HepG2 (cell line): ENCODE measurements around the gene PCA3. TPM values are rescaled to one million over a fixed set of nuclear protein-coding genes. Genes with fewer than 3 reads are reported as not detected.

ENCODE experiments used
- ATAC-seq: fragments of 200-7000 bp; cut with Tn5 transposase; 3 replicates; pipeline ENCODE4 v1.9.1; 2020; ENCODE audit warnings: mild to moderate bottlenecking, moderate library complexity
- BruUV-seq: library from RNA; stranded (reverse); fragments of 400-500 nt; replicated peaks from 2 replicates; lab custom pipeline; 2021; lab: Mats Ljungman, UMichigan
- CTCF ChIA-PET: fragments of 300-600 bp; formaldehyde crosslinking; extraction: SDS; loops from one replicate; lab custom pipeline; 2021; ENCODE audit warnings: low total read pairs, inconsistent platforms, low intra/inter-chr PET ratio; lab: Yijun Ruan, JAX
- POLR2A ChIA-PET: fragments of 350-600 bp; sonication (Branson Sonifier 250); formaldehyde crosslinking; loops from one replicate; lab custom pipeline; 2020; ENCODE audit warnings: antibody characterized with exemption, inconsistent platforms; lab: Yijun Ruan, JAX
- DNase-seq: peaks from one replicate; pipeline ENCODE4 v3.0.0-alpha.2; 2015; ENCODE audit warnings: low spot score
- FAIRE-seq: peaks from 3 replicates; lab custom pipeline; 2011; peaks lifted over from hg19 to GRCh38; lab: Jason Lieb, UNC
- H2AFZ ChIP-seq: one replicate; pipeline ENCODE4 v1.6.1; 2011; ENCODE audit warnings: low read length, inconsistent platforms
- H3K27ac ChIP-seq: fragments of 300-600 bp; 3 replicates; pipeline ENCODE4 v1.8.0; 2011; ENCODE audit warnings: mixed run types, mild to moderate bottlenecking, mixed read lengths, low read length, inconsistent platforms; ENCODE audit not compliant: insufficient read depth; ENCODE audit errors: extremely low read length
- H3K27me3 ChIP-seq, 2 experiments: fragments of 200-600 bp in 1 of 2; 2 replicates in 1 of 2; 3 replicates in 1 of 2; pipeline versions ENCODE4 v1.6.0 to v1.8.0; 2011; ENCODE audit warnings: low read length in 2 of 2, mild to moderate bottlenecking in 2 of 2, moderate library complexity in 2 of 2, inconsistent platforms in 1 of 2; ENCODE audit not compliant: insufficient read depth in 2 of 2, control insufficient read depth in 1 of 2
- H3K36me3 ChIP-seq, 2 experiments: fragments of 200-600 bp in 1 of 2; replicated peaks in 1 of 2; 2 replicates in 1 of 2; 3 replicates in 1 of 2; pipeline versions ENCODE4 v1.5.1 to v1.8.0; 2011; ENCODE audit warnings: low read length in 2 of 2, inconsistent platforms in 1 of 2; ENCODE audit not compliant: insufficient read depth in 2 of 2, control insufficient read depth in 1 of 2
- H3K4me1 ChIP-seq: 2 replicates; pipeline ENCODE4 v1.5.1; 2012; ENCODE audit warnings: low read length, inconsistent platforms; ENCODE audit not compliant: insufficient read depth
- H3K4me2 ChIP-seq: 2 replicates; pipeline ENCODE4 v1.6.0; 2011; ENCODE audit warnings: low read depth, low read length, inconsistent platforms
- H3K4me3 ChIP-seq, 3 experiments: fragments of 200-600 bp in 1 of 3; sonication (generic), shearing (Covaris generic) in 1 of 3; replicated peaks in 1 of 3; 2 replicates each; pipeline ENCODE4 v1.5.1; 2011 to 2016; ENCODE audit warnings: low read length in 3 of 3, inconsistent platforms in 2 of 3, low read depth in 2 of 3, mild to moderate bottlenecking in 2 of 3, control low read depth in 1 of 3, mixed read lengths in 1 of 3; ENCODE audit not compliant: insufficient read depth in 1 of 3
- H3K79me2 ChIP-seq: one replicate; pipeline ENCODE4 v1.6.1; 2011; ENCODE audit warnings: low read length, inconsistent platforms; ENCODE audit not compliant: insufficient read depth
- H3K9ac ChIP-seq: 2 replicates; pipeline ENCODE4 v1.6.0; 2011; ENCODE audit warnings: mild to moderate bottlenecking, low read depth, low read length, inconsistent platforms; ENCODE audit not compliant: insufficient read depth
- H3K9me3 ChIP-seq: 2 replicates; pipeline ENCODE4 v1.5.1; 2012; ENCODE audit warnings: mild to moderate bottlenecking, low read length
- H4K20me1 ChIP-seq: 2 replicates; pipeline ENCODE4 v1.6.0; 2011; ENCODE audit warnings: inconsistent platforms, mild to moderate bottlenecking, low read length, moderate library complexity; ENCODE audit not compliant: insufficient read depth
- JDP2 ChIP-seq: sonication (generic); formaldehyde crosslinking; IDR thresholded peaks from 2 replicates; pipeline ENCODE4 v1.8.1; 2022; ENCODE audit warnings: missing genetic modification reagents, borderline replicate concordance
- MAF1 ChIP-seq: sonication (generic); formaldehyde crosslinking; IDR thresholded peaks from 2 replicates; pipeline ENCODE4 v1.5.0; 2020; ENCODE audit warnings: missing genetic modification reagents, borderline replicate concordance
- NFE2 ChIP-seq: sonication (generic); formaldehyde crosslinking; IDR thresholded peaks from 2 replicates; pipeline ENCODE4 v1.4.0; 2020; ENCODE audit warnings: missing genetic modification reagents
- PHF20 ChIP-seq: sonication (generic); formaldehyde crosslinking; IDR thresholded peaks from 2 replicates; pipeline ENCODE4 v1.5.0; 2020; ENCODE audit warnings: mild to moderate bottlenecking, missing genetic modification reagents
- PHF5A ChIP-seq: IDR thresholded peaks from one replicate; pipeline ENCODE4 v1.6.1; 2018; ENCODE audit warnings: low read depth, missing genetic modification reagents; ENCODE audit not compliant: unreplicated experiment
- ZFP90 ChIP-seq: sonication (generic); formaldehyde crosslinking; IDR thresholded peaks from 2 replicates; pipeline ENCODE4 v1.8.0; 2022; ENCODE audit warnings: missing genetic modification reagents, mild to moderate bottlenecking, inconsistent platforms, borderline replicate concordance
- ZNF615 ChIP-seq: sonication (generic); formaldehyde crosslinking; IDR thresholded peaks from 2 replicates; pipeline ENCODE4 v1.5.0; 2020; ENCODE audit warnings: mild to moderate bottlenecking, missing genetic modification reagents, borderline replicate concordance
- WGBS: methylation state at CpG from one replicate; pipeline ENCODE4 v1.1.6; 2017; ENCODE audit warnings: low lambda C conversion rate; 5-methylcytosine and 5-hydroxymethylcytosine counted together
- in situ Hi-C: cut with HindIII; loops from 2 replicates; pipeline ENCODE4 v1.10.0; 2017; ENCODE audit warnings: low pct_unique_long_range_greater_than_20kb; ENCODE audit not compliant: extremely low pct_ligation_motif_present
- intact Hi-C: fragments of 100-400 bp; cut with micrococcal nuclease; formaldehyde crosslinking; loops from one replicate; pipeline ENCODE4 v1.10.0; 2022; ENCODE audit not compliant: unreplicated experiment
- polyA plus RNA-seq, 8 experiments: library from polyadenylated mRNA; depleted of rRNA in 3 of 8; stranded (reverse) in 7 of 8; unstranded in 1 of 8; fragments of >200 nt; fragmentation: Illumina TruSeq in 4 of 8; extraction: Trizol in 4 of 8; gene quantifications; 2 replicates each; pipeline versions ENCODE4 v1.2.1 to v1.2.3, GENCODE V29; 2011 to 2016; ENCODE audit warnings: low read depth in 4 of 8, missing spikeins in 1 of 8, mixed read lengths in 1 of 8; ENCODE audit not compliant: insufficient read depth in 1 of 8
- total RNA-seq, 5 experiments: library from RNA; depleted of rRNA; stranded (reverse); fragments of >200 nt; fragmentation: Illumina TruSeq; extraction: Trizol; gene quantifications; 2 replicates each; pipeline ENCODE4 v1.2.3, GENCODE V29; 2016; ENCODE audit warnings: low read depth in 1 of 5
- TF ChIP-seq, protein P1 (sequence below): sonication (generic); formaldehyde crosslinking; IDR thresholded peaks from 2 replicates; pipeline ENCODE4 v1.4.0; 2020; ENCODE audit warnings: missing genetic modification reagents
- TF ChIP-seq, protein P2 (sequence below): sonication (generic); formaldehyde crosslinking; IDR thresholded peaks from 2 replicates; pipeline ENCODE4 v1.5.0; 2020; ENCODE audit warnings: missing genetic modification reagents
- TF ChIP-seq, protein P3 (sequence below): sonication (generic); formaldehyde crosslinking; IDR thresholded peaks from 2 replicates; pipeline ENCODE4 v1.4.0; 2020; ENCODE audit warnings: missing genetic modification reagents
- TF ChIP-seq, protein P4 (sequence below): sonication (generic); formaldehyde crosslinking; IDR thresholded peaks from 2 replicates; pipeline ENCODE4 v1.4.0; 2020; ENCODE audit warnings: missing genetic modification reagents, borderline replicate concordance

PCA3 gene
- total and polyA plus RNA-seq, 2 of the 13 experiments (the other 11 are each of a cell fraction or from before 2014, with no cell fraction given), result not detected

DNA sequence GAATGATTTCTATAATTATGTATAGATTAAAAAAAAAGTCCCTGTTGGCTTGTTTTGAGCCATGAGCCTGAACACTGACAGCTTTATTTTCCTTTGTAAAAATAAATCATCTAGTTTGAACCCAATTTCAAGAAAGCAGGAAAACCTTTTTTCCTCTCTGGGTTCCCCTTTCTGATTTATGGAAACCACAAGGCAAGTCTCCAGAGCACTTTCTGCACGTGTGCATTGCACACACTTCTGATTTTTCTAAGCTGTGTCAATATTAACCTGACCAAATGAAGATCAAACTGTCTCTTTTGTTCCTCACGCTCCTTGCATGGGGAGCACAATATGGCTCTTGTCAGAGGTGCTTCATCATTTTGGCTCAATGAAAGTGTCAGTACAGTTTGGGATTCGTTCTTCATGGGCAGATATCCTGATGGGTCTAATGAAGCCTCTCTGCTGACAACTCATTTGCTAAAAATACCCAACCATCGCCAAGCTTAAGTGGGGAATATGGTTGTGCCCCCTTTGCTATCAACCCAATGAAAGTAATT is 39.2 kb upstream of the PCA3 start:
- WGBS, result 0% methylated on average over 4 of the region's 4 CpGs
- Histone ChIP-seq H2AFZ (no peak overlapping the region), H3K9ac (no peak overlapping the region), H3K79me2 (no peaks in the 10 kb centered on the region), H3K4me1 (no peaks in the 10 kb centered on the region), H3K27me3 (peaks cover 0 to 4% of the 10 kb centered on the region in 2 experiments; a peak in 1 of 5 replicates), H4K20me1 (no peaks in the 10 kb centered on the region), H3K9me3 (no peaks in the 10 kb centered on the region), H3K4me2 (no peak overlapping the region), H3K4me3 (no peak overlapping the region), H3K27ac (no peak overlapping the region), H3K36me3 (no peaks in the 10 kb centered on the region)
- ChIA-PET POLR2A (no interaction called here), CTCF (no interaction called here)
- FAIRE-seq (no peak), ATAC-seq (no peak), DNase-seq (no peak)
- in situ Hi-C loops, result no loop called here
- no TSS peak for BruUV-seq
- intact Hi-C loops, result no loop called here
- TF ChIP-seq PHF5A (CRISPR knock-in tag), result no peak
- TF ChIP-seq, protein P1, sequence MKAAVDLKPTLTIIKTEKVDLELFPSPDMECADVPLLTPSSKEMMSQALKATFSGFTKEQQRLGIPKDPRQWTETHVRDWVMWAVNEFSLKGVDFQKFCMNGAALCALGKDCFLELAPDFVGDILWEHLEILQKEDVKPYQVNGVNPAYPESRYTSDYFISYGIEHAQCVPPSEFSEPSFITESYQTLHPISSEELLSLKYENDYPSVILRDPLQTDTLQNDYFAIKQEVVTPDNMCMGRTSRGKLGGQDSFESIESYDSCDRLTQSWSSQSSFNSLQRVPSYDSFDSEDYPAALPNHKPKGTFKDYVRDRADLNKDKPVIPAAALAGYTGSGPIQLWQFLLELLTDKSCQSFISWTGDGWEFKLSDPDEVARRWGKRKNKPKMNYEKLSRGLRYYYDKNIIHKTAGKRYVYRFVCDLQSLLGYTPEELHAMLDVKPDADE, result no peak
- no peak for TF ChIP-seq ZFP90
- no peak for TF ChIP-seq PHF20 (CRISPR knock-in tag)
- no peak for TF ChIP-seq JDP2 (CRISPR knock-in tag)
- no peak for TF ChIP-seq ZNF615 (CRISPR knock-in tag)
- TF ChIP-seq, protein P2, sequence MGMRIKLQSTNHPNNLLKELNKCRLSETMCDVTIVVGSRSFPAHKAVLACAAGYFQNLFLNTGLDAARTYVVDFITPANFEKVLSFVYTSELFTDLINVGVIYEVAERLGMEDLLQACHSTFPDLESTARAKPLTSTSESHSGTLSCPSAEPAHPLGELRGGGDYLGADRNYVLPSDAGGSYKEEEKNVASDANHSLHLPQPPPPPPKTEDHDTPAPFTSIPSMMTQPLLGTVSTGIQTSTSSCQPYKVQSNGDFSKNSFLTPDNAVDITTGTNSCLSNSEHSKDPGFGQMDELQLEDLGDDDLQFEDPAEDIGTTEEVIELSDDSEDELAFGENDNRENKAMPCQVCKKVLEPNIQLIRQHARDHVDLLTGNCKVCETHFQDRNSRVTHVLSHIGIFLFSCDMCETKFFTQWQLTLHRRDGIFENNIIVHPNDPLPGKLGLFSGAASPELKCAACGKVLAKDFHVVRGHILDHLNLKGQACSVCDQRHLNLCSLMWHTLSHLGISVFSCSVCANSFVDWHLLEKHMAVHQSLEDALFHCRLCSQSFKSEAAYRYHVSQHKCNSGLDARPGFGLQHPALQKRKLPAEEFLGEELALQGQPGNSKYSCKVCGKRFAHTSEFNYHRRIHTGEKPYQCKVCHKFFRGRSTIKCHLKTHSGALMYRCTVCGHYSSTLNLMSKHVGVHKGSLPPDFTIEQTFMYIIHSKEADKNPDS (CRISPR knock-in tag), result no peak
- TF ChIP-seq, protein P3, sequence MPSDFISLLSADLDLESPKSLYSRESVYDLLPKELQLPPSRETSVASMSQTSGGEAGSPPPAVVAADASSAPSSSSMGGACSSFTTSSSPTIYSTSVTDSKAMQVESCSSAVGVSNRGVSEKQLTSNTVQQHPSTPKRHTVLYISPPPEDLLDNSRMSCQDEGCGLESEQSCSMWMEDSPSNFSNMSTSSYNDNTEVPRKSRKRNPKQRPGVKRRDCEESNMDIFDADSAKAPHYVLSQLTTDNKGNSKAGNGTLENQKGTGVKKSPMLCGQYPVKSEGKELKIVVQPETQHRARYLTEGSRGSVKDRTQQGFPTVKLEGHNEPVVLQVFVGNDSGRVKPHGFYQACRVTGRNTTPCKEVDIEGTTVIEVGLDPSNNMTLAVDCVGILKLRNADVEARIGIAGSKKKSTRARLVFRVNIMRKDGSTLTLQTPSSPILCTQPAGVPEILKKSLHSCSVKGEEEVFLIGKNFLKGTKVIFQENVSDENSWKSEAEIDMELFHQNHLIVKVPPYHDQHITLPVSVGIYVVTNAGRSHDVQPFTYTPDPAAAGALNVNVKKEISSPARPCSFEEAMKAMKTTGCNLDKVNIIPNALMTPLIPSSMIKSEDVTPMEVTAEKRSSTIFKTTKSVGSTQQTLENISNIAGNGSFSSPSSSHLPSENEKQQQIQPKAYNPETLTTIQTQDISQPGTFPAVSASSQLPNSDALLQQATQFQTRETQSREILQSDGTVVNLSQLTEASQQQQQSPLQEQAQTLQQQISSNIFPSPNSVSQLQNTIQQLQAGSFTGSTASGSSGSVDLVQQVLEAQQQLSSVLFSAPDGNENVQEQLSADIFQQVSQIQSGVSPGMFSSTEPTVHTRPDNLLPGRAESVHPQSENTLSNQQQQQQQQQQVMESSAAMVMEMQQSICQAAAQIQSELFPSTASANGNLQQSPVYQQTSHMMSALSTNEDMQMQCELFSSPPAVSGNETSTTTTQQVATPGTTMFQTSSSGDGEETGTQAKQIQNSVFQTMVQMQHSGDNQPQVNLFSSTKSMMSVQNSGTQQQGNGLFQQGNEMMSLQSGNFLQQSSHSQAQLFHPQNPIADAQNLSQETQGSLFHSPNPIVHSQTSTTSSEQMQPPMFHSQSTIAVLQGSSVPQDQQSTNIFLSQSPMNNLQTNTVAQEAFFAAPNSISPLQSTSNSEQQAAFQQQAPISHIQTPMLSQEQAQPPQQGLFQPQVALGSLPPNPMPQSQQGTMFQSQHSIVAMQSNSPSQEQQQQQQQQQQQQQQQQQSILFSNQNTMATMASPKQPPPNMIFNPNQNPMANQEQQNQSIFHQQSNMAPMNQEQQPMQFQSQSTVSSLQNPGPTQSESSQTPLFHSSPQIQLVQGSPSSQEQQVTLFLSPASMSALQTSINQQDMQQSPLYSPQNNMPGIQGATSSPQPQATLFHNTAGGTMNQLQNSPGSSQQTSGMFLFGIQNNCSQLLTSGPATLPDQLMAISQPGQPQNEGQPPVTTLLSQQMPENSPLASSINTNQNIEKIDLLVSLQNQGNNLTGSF (CRISPR knock-in tag), result no peak
- TF ChIP-seq NFE2 (CRISPR knock-in tag), result no peak
- no peak for TF ChIP-seq MAF1 (CRISPR knock-in tag)
- TF ChIP-seq, protein P4, sequence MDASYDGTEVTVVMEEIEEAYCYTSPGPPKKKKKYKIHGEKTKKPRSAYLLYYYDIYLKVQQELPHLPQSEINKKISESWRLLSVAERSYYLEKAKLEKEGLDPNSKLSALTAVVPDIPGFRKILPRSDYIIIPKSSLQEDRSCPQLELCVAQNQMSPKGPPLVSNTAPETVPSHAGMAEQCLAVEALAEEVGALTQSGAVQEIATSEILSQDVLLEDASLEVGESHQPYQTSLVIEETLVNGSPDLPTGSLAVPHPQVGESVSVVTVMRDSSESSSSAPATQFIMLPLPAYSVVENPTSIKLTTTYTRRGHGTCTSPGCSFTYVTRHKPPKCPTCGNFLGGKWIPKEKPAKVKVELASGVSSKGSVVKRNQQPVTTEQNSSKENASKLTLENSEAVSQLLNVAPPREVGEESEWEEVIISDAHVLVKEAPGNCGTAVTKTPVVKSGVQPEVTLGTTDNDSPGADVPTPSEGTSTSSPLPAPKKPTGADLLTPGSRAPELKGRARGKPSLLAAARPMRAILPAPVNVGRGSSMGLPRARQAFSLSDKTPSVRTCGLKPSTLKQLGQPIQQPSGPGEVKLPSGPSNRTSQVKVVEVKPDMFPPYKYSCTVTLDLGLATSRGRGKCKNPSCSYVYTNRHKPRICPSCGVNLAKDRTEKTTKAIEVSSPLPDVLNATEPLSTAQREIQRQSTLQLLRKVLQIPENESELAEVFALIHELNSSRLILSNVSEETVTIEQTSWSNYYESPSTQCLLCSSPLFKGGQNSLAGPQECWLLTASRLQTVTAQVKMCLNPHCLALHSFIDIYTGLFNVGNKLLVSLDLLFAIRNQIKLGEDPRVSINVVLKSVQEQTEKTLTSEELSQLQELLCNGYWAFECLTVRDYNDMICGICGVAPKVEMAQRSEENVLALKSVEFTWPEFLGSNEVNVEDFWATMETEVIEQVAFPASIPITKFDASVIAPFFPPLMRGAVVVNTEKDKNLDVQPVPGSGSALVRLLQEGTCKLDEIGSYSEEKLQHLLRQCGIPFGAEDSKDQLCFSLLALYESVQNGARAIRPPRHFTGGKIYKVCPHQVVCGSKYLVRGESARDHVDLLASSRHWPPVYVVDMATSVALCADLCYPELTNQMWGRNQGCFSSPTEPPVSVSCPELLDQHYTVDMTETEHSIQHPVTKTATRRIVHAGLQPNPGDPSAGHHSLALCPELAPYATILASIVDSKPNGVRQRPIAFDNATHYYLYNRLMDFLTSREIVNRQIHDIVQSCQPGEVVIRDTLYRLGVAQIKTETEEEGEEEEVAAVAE (CRISPR knock-in tag), result no peak
